ENCODE results near the gene DMXL1. TPM values are rescaled to one million over a fixed set of nuclear protein-coding genes. Genes with fewer than 3 reads are reported as not detected.

Gene DMXL1
- total RNA-seq, 2 experiments from 2014 or later = 20.8 to 23.3 TPM

DNA sequence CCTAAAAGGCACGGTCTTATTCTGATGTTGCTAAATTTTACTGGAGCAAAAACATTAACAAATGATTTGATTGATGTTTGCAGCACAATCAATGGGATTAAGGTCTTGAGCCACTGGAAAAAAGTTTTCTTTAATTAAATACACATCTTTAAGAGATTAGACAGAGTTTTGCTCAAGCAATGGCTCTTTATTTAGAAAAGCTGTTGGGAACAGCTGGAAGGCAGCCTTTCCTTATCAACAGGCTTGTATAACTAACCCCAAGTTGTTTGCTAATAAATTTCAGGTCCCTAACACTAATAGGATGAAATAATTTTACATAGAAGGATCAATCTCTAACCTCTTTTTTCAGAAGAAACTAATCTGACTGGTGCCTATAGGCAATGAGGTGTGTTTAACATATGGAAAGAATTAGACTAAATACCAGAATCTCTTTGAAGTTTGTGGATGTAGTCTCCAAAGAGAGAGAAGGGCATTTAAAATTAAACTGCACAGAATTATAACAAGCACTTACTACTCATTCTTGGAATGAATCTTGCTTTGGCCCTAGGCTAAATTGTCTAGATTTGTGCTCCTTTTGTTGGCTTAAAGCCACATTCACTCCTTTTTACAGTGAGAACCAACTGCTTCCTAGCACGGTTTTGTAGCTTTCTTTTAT is 217.6 kb downstream of the DMXL1 start:
- POLR2A ChIA-PET = interaction anchor here (0.7 to 2.2 kb wide), 5 partner anchors 10 to 43 kb away, joined by 3 to 13 read pairs (median 4); no protein-coding TSS in a partner anchor
- no peak for TF ChIP-seq CTCF (IDR thresholded peaks at IDR 0.05)

GRCh38 chr5:119289438-119290044 is 218.7 kb downstream of the DMXL1 start:
- ChIA-PET CTCF (interaction anchor here (1.4 to 3.4 kb wide), 12 partner anchors 10 to 123 kb away, joined by 3 to 19 read pairs (median 6); no protein-coding TSS in a partner anchor), POLR2A (interaction anchor here (1.1 to 2.6 kb wide), 9 partner anchors 12 to 89 kb away, joined by 3 to 15 read pairs (median 5); no protein-coding TSS in a partner anchor)
- Mint-ChIP-seq H3K4me3 (peak overlapping the region; percentile 44), H3K36me3 (ENCODE audit: low read depth) (peaks cover 44% of the 10 kb centered on the region), H3K27me3 (no peaks in the 10 kb centered on the region), H3K9me3 (peaks cover 6% of the 10 kb centered on the region), H3K4me1 (ENCODE audit: low read depth) (peaks cover 90% of the 10 kb centered on the region), H3K27ac (peak overlapping the region; percentile 93)
- intact Hi-C loops (cut with micrococcal nuclease) = loop anchor here (5.0 kb wide), 1 partner anchor 53 kb away; no protein-coding TSS in a partner anchor
- no peak for DNase-seq
- ATAC-seq = no peak
- TF ChIP-seq CTCF (IDR thresholded peaks at IDR 0.05) = no peak

More for the DNA sequence above, 217.6 kb downstream of the DMXL1 start:
- Mint-ChIP-seq H3K27ac (peak overlapping the region; percentile 93), H3K27me3 (no peaks in the 10 kb centered on the region), H3K9me3 (peaks cover 4% of the 10 kb centered on the region), H3K4me1 (ENCODE audit: low read depth) (peaks cover 96% of the 10 kb centered on the region), H3K4me3 (peak overlapping the region; percentile 60), H3K36me3 (ENCODE audit: low read depth) (peaks cover 41% of the 10 kb centered on the region)
- CTCF ChIA-PET = interaction anchor here (1.0 to 3.4 kb wide), 9 partner anchors 12 to 124 kb away, joined by 3 to 19 read pairs (median 12); no protein-coding TSS in a partner anchor
- DNase-seq (no peak), ATAC-seq (peak; percentile 8)
- intact Hi-C loops (cut with micrococcal nuclease) = loop anchor here (5.0 kb wide), 1 partner anchor 54 kb away; no protein-coding TSS in a partner anchor

DNA sequence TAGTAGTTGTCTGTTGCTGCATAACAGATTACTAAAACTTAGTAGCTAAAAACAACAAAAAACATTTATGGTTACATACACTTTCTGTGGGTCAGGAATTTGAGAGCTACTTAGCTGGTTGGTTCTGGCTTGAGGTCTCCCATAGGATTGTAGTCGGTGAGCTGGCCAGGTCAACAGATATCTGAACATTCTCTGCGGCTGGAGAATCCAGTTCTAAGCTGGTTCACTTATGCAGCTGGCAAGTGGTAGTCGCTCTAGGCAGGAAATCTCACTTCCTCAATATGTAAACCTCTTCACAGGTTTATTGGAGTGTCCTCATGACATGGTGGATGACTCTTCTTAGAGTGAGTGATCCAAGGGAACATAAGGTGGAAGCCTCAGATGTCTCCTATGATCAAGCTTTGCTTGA is 219.3 kb downstream of the DMXL1 start:
- peak overlapping the region; percentile 22 for H3K4me3 Mint-ChIP-seq
- H3K27me3 Mint-ChIP-seq = no peaks in the 10 kb centered on the region
- H3K27ac Mint-ChIP-seq = peak overlapping the region; percentile 93
- CTCF ChIA-PET = interaction anchor here (0.8 to 3.4 kb wide), 14 partner anchors 10 to 122 kb away, joined by 3 to 19 read pairs (median 6); no protein-coding TSS in a partner anchor
- DNase-seq (peak; percentile 26), ATAC-seq (peak; percentile 59)
- intact Hi-C loops (cut with micrococcal nuclease) = no loop called here
- H3K9me3 Mint-ChIP-seq = peaks cover 6% of the 10 kb centered on the region
- POLR2A ChIA-PET = interaction anchor here (0.7 to 2.6 kb wide), 12 partner anchors 12 to 89 kb away, joined by 3 to 15 read pairs (median 5); no protein-coding TSS in a partner anchor
- H3K36me3 Mint-ChIP-seq (ENCODE audit: low read depth) = peaks cover 49% of the 10 kb centered on the region
- peaks cover 85% of the 10 kb centered on the region for H3K4me1 Mint-ChIP-seq (ENCODE audit: low read depth)
- no peak for TF ChIP-seq CTCF (IDR thresholded peaks at IDR 0.05)

- Mint-ChIP-seq H3K9me3 (peaks cover 6% of the 10 kb centered on the region), H3K27me3 (no peaks in the 10 kb centered on the region), H3K36me3 (ENCODE audit: low read depth) (peaks cover 51% of the 10 kb centered on the region), H3K4me1 (ENCODE audit: low read depth) (peaks cover 80% of the 10 kb centered on the region), H3K27ac (peak overlapping the region; percentile 93), H3K4me3 (peak overlapping the region; percentile 22)
- CTCF ChIA-PET = interaction anchor here (0.8 to 3.4 kb wide), 13 partner anchors 10 to 122 kb away, joined by 3 to 19 read pairs (median 5); no protein-coding TSS in a partner anchor
- ATAC-seq = no peak
- no peak for DNase-seq
- POLR2A ChIA-PET = interaction anchor here (0.7 to 2.6 kb wide), 12 partner anchors 11 to 88 kb away, joined by 3 to 15 read pairs (median 4); no protein-coding TSS in a partner anchor
- intact Hi-C loops (cut with micrococcal nuclease) = no loop called here
- TF ChIP-seq CTCF (IDR thresholded peaks at IDR 0.05) = no peak
Measured at GRCh38 chr5:119290607-119291006, 219.7 kb downstream of the DMXL1 start.
